ENCODE results near the gene YTHDF1.

GRCh38 chr20:63219447-63219821, 3.5 kb upstream of the YTHDF1 start:
- no peak for TF ChIP-seq CTCF (IDR thresholded peaks at IDR 0.05)
- TF ChIP-seq POLR2A (IDR thresholded peaks at IDR 0.05), result no peak
